ENCODE data around the gene CYTH3.

DNA sequence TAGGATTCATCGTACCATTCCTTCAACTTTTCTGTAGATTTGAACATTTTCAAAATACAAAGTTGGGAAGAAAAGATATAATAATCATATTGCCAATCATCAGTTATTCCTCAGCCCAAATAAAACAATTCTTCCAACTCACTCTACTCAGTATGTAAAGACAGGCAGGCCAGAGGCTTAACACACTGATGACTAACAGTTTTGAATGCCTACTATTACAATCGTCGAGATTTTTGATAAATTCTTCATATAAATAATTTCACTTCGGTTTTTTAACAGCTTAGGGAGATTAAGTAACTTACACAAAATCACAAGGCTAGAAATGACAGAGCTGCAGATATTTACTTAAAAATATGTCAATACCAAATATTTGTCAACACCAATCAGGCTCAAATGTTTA, 17.6 kb downstream of the CYTH3 start:
- TF ChIP-seq, protein P1, sequence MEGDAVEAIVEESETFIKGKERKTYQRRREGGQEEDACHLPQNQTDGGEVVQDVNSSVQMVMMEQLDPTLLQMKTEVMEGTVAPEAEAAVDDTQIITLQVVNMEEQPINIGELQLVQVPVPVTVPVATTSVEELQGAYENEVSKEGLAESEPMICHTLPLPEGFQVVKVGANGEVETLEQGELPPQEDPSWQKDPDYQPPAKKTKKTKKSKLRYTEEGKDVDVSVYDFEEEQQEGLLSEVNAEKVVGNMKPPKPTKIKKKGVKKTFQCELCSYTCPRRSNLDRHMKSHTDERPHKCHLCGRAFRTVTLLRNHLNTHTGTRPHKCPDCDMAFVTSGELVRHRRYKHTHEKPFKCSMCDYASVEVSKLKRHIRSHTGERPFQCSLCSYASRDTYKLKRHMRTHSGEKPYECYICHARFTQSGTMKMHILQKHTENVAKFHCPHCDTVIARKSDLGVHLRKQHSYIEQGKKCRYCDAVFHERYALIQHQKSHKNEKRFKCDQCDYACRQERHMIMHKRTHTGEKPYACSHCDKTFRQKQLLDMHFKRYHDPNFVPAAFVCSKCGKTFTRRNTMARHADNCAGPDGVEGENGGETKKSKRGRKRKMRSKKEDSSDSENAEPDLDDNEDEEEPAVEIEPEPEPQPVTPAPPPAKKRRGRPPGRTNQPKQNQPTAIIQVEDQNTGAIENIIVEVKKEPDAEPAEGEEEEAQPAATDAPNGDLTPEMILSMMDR (IDR thresholded peaks at IDR 0.05) = no peak
- TF ChIP-seq POLR2A (IDR thresholded peaks at IDR 0.05) = no peak
